CMK (cell line): Measurements from ENCODE around the gene NPEPPS.

Source experiments
- DNase-seq: peaks from one replicate; pipeline ENCODE4 v3.0.0-alpha.2; 2010; ENCODE audit warnings: low read depth

Gene NPEPPS

DNA sequence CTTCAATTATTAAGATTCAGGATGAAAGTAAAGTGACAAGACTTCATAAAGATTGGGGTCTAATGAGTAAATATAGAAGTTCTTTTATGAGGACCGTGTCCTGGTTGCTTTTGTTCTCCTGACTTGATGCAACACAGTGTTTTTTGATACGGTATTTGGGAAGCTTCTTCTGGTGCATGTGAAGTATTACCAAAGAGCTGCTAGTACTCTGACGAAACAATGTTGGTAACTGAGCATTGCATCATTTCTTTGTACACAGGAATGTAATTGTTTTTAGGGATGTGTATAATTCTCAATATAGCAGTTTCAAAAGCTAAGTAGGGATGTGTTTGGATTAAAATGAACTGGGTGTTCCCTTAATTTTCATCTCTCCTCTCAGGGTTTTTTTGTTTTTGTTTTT is 134.7 kb downstream of the NPEPPS start:
- DNase-seq, result no peak

GRCh38 chr17:47669081-47669480 is 138.2 kb downstream of the NPEPPS start:
- DNase-seq, result no peak

- DNase-seq, result no peak
These were observed 139.2 kb downstream of the NPEPPS start for GRCh38 chr17:47670064-47670463.
